HG03469 (cell line): ENCODE measurements around the gene MAST3.

ENCODE experiments used
- ATAC-seq: cut with Tn5 transposase; IDR thresholded peaks from one replicate; pipeline ENCODE4 v1.9.1; 2021; ENCODE audit warnings: mild to moderate bottlenecking, moderate library complexity, moderate number of reproducible peaks; ENCODE audit not compliant: unreplicated experiment

Gene MAST3

DNA sequence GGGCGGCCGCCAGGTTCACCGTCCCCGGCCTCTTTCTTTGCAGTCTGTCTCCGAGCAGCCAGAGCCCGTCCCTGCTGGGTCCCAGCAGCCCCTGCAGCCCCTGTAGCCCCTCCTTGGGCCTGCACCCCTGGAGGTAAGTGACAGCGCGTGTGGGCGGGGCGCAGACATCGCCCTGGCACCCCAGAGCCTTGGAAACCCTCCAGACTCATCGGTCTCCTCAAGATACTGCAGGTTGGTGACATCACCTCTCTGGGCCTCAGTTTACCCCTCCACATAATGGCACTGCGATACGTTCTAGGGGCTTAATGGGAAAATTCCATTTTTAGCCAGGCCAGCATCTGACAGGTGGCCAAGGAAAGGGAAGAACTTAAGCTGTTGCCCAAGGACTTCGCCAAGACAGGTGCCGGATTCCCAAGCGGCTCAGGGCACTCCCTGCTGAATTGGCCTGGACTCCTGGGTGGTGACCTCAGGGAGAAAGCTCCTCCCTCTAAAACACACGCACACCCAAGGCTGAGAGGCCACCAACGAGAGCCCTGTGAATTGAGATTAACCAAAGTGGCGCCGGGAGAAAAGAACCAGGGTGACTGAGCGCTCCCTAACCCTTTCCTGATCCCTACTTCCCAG, 13.1 kb downstream of the MAST3 start:
- no peak for ATAC-seq

DNA sequence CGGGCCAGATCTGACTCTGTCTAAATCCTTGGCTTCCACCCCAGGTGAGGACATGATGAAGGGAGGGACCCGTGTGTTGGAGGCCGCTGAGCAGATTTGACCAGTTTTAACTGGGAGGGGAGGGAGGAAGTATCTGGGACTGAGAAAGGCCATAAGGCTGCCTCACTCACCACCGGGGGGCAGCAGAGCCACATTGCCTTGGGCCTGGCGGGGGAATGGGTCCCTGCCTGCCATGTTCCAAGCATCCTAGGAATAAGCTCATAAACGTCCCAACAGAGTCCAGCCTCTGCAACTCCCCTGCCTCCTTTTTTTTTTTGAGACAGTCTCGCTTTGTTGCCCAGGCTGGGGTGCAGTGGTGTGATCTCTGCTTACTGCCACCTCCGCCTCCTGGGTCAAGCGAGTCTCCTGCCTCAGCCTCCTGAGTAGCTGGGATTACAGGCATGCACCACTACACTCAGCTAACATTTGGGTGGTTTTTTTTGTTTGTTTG, 15.5 kb downstream of the MAST3 start:
- ATAC-seq, result no peak

DNA sequence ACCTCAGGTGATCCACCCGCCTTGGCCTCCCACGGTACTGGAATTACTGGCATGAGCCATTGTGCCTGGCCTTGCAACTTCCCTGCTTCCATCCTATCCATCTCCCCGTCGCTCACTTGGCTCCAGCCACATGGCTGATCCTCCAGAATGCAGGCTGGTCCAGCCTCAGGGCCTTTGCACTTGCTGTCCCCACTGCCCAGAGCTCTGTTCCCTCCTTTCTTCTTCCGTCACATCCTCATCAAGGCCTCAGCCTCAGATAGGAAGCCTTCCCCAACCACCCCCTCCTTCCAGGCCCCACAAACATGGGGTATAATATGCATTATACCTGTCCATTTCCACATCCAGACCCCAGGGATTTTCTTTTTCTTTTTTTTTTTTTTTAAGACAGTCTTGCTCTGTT, 16.2 kb downstream of the MAST3 start:
- no peak for ATAC-seq

DNA sequence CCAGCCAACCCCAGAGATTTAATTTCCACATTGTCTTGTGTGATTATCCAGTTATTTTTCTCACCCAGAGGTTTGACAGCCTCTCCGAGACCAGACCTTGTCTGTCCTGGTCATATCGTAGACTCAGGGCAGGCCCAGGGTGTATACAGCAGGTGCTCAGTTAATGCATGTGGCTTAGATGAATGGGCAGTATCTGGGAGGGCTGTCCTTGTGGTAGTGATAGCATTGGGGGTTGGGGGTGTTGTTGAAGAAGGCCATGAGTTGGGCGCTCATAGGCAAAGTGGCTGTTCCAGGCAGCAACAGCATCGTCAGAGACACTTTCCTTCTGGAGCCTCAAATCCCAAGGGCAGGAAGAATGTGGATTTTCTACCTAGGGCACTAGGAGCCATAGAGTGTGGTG, 16.9 kb downstream of the MAST3 start:
- ATAC-seq, result no peak

DNA sequence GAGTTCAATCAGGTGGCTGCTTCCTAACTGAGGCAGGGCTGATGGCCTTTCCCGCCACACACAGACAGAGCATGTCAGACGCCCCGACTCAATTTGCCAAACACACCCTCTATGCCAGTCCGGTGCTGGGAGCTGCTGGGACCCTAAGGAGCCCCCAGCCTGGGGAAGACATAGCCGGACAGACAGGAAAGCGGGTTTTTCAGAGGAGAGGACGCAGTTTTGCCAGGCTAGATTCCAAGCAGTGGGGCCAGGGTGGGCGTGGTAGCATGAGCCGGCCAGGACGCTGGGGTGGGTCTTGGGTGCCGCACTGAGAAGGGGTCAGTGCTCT, 19.8 kb downstream of the MAST3 start:
- ATAC-seq, result no peak

DNA sequence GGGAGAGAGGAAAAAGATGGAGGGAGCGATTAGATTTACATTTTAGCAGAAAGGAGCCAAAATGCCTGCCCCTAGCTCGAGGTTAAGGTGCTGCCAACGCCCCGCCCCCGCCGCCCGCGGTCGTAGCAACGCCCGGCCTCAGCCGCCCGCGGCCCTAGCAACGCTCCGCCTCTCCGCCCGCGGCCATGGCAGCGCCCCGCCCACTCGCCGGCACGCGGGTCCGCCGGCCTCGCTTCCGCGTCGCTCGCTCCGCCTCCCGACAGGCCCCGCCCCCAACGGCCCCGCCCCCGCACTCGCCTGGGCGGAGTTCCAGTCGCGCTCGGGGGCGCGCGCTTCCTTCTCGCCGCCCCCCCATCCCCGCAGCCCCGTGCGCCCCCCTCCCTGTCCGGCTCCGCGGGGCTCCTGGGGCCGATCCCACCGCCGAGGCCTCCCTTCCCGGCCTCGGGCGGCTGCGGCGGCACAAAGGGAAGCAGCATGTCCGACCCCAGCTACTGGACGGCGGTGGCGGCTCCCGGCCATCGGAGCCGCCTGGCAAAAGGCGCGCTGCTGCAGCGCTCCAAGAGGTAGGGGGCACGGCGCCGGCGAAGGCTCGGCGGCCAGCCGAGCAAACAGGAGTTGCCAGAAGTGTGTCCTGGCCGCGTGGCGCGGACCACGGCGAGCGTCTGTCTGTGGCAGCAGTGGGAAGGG, 20.3 kb downstream of the MAST3 start:
- peak; percentile 41 for ATAC-seq

DNA sequence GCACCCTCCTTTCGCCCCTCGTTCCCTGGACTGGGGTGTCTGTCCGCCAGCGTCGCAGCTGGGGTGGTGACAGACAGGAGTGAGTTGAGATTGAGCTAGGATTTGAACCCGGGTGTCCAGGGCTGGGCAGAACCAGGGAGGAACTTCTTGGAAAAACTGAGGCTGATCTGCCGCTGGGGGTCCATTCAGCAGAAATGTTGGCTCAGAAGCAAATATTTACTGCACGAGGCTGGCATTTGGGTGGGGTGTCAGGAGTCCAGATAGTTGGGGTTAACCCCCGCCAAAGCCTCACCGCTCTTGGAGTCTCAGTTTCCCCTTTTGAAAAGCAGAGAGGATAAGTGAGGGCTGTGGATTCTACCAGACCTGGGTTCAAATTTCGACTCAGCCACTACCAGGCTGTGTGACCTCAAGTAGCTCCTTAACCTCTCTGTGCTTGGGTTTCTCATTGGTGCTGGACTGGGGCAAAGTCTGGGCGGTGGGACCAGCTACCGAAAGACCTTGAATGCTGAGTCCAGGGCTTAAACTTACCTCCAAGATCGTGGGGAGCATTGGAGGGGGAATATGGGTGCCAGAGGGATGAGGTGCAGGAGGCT, 20.9 kb downstream of the MAST3 start:
- no peak for ATAC-seq

DNA sequence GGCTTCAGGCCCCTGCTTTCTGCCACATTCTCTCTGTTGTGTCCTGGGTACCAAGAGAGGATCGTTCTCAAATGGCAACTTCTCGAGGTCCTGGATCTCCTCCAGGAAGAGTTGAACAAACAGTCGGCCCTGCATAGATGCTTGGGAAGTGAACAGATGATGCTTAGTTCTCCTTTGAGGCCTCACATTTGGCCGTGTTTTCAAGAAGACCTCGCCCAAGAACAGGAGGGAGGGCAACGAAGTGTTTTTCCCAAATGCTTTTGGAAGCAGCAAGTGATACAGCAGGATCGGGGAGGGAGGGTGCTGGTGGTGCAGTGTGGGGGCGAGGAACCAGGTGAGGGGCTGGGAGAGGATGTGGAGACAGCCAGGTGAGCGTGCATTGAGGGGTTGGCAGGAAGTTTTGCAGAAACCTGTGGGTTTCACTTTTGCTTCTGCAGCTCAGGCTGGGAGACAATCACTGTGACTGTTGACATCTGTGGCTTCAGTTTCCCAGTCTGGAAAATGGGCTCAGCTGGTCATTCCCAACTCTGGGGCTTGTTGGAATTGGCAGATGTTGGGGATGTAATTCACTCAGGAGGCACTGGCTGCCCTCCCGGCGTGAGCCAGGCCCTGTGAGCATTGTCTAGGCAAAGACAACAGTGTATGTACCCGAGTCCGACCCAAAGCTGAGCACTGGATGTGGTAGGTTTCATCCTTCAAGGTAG, 21.6 kb downstream of the MAST3 start:
- ATAC-seq, result no peak

DNA sequence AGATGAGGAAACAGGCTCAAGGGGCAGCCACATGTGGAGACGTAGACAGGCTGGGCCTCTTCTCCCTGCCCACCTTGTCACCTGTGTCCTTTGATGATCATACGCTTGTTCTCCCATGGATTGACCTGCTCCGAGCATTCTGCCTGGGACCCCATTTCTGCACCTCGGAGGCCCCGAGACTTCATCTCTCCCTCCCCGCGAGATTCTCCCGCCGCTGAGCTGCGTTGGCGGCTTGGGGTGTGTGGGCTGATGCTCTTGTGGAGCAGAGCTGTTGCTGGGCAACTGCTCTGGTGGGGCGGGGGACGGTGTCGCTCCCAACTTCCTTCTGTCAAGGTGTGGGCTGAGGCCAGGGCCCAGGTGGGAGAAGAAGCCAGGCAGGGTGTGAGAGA, 22.1 kb downstream of the MAST3 start:
- ATAC-seq, result no peak

DNA sequence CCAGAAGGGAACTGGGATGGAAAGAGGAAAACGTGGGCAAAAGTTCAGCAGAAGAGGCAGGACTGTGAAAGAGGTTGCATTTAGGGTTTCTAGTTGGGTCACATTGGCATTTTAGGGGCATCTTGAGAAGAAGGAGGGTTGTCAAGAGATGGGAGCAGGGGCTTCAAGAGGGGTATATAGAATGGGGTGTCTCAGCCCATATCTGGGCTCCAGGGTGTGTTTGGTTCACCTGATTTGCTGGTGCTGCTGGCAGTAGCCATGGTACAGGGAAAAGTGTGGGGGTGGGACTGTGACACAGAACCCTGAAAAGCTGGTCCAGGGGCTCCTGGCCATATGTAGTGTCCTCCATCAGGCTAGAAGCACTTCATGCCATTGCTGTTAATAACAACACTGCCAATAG, 22.5 kb downstream of the MAST3 start:
- ATAC-seq, result no peak

DNA sequence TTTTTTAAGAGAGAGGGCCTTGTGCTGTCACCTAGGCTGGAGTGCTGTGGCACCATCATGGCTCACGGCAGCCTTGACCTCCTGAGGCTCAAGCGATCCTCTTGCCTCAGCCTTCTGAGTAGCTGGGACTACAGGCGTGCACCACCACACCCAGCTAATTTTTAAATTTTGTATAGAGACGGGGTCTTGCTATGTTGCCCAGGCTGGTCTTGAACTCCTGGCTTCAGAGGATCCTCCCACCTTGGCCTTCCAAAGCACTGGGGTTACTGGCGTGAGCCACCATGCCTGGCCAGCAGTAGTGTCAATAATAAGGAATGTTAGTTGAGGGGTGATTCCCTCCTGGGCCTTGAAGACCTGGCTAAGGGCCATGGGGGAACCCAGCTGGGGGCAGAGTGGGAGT, 23.6 kb downstream of the MAST3 start:
- ATAC-seq, result no peak

DNA sequence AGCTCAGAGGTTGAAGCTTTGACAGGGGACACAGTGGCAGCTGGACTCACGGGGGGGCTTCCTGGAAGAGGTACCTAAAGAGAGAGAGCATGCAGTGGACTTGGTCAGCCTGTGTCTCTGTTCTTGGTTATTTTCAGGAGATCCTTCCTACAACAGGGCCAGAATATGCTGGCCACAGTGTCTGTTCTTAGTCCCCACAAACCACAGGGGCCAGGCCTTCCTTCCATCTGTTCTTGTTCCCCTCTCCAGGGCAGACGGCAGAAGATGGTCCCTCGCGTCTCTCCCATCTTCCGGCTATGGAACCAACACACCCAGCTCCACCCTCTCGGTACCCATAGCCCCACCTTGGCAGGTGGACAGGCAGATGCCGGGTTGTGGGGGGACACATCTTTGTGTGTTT, 24.8 kb downstream of the MAST3 start:
- ATAC-seq, result no peak

DNA sequence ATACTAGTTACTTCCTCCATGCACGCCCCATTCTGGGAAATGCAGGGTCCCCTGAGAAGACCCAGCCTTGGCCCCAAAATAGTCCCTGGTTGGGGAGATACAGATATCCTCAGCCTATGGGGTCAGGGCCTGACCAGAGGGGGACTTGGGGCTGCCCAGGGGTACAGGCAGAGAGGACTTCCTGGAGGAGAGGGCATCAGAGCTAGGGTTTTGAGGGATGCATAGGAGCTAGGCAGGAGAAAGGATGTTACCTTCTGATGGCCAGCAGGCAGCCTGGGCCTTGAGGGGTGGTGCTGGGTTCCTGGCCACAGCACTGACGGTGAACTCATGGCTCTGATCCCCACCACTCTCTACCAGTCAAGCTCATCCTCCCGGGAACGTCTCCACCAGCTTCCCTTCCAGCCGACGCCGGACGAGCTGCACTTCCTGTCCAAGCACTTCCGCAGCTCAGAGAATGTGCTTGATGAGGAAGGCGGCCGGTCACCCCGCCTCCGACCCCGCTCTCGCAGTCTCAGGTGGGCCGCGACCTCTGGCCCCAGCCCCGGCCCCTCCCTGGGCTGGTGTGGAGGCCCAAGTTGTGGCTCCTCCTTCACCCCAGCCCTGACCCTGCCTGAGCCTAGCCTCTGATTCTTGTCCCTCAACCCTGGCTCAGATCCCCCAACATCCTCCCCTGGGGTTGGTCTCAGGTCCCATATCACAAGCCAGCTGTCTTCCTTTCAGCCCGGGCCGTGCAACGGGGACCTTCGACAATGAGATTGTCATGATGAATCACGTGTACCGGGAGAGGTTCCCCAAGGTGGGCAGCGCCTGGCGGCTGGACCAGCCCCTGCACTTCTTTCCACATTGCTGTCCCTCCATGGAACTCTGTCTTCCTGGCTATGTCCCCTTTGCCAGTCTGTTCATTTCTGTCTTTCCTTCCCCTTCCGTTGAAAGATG, 25.6 kb downstream of the MAST3 start:
- no peak for ATAC-seq

DNA sequence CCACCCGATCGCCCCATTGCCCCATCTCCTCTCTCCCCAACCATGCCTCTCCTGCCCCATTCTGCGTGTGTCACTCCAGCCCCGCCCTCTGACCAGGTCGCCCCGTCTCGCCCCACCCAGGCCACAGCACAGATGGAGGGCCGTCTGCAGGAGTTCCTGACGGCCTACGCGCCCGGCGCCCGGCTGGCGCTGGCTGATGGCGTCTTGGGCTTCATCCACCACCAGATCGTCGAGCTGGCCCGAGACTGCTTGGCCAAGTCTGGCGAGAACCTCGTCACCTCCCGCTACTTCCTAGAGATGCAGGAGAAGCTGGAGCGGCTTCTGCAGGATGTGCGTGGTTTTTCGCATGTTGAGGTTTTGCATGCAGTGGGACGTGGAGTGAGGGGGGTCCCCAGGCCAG, 26.2 kb downstream of the MAST3 start:
- no peak for ATAC-seq

DNA sequence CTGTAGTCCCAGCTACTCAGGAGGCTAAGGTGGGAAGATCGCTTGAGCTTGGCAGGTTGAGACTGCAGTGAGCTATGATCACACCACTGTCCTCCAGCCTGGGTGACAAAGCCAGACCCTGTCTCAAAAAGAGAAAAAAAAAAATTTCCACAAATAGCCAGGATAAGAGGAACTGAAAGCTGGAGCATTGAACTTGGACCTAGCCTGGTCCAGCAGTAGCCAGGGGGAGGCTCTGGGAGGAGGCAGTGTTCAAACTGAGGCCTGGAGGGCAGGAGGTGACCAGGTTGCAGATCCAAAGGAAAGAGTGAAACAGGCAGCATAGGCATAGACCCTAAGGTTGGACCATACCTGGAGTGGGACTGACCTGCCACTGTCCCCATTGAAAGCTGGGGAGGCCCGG, 28.5 kb downstream of the MAST3 start:
- ATAC-seq, result no peak

DNA sequence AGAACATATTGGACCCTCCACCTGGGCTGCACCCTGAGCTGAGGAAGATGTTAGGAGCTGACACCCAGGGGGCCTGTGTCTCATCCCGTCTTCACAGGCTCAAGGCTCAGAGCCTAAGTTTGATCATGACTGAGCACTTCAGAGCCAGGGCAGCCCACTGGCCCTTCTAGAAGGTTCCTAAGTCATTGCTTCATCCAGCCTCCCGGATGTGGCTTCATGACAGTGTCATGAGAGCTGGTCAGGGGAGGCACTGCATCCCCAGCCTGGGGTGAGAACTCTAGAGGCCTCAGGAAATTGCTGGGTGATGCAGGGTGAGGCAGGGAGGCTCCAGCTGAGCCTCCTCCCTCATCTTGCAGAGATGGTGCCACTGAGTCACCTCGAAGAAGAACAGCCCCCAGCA, 30.5 kb downstream of the MAST3 start:
- ATAC-seq, result no peak

DNA sequence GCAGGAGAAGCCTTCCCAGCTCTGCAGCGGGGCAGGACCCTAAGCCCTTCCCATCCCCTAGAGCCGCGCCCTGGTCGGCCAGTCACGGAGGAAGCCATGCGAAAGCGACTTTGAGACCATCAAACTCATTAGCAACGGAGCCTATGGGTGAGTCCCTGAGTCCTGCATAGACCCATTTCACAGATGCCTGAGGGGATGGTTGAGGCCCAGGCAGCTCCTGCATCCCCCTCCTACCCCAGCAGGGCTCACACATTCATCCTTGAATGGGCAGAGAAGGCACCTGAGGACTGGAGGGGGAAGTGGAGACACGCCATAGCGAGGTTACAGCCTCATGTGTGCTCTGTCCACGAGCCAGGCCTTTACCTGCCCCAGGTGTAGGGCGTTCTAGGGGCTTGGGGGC, 31.2 kb downstream of the MAST3 start:
- no peak for ATAC-seq

DNA sequence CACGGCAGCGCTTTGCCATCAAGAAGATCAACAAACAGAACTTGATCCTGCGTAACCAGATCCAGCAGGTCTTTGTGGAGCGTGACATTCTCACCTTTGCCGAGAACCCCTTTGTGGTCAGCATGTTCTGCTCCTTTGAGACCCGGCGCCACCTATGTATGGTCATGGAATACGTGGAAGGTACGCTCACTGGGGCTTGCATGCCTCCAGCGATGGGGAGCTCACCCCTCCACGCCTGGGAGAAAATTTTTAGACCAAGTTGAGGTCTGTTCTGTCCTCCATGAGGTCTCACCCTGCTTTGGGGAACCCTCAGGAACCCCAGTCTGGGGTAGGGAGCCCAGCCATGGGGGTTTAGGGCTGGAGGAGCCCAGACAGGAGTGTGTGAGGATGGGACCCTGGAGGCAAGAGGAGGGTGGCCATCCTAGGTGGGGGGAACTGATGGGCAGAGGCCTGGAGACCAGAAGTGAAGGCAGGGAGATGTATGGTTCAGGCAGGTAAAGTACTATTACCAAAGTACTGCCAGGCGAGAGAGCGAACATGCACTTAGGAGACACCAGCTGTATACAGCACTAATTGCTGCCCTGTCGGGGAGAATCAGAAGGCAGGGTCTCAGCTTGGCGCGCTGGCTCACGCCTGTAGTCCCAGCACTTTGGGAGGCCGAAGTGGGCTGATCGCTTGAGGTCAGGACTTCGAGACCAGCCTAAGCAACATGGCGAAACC, 33.1 kb downstream of the MAST3 start:
- no peak for ATAC-seq

DNA sequence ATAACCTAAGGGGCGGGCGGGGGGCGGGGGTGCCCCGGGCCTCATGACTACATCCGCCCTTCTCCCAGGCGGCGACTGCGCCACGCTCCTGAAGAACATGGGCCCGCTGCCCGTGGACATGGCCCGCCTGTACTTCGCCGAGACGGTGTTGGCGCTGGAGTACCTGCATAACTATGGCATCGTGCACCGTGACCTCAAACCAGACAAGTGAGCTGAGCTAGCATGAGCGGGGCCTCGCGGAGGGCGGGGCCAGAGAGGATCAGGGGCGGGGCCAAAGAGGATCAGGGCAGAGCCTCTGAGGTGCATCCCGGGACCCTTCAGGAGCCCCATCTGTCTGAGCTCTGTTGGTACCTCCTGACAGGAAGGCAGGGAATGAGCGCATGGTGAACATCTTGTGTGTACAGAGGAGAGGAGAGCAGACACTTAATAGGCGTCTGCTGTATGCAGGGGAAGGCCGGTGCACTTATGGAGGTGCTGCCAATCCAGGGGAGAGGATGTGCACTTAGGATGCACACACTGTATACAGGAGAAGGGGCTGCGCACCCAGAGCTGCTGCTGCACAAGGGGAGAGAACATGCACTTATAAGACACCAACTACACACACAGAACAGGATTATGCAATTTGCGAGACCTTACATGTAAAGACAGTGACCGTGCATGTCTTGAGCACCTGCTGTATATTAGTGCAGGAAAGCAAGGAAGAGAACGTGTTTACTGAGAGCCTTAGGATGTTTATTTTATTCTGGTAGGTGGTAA, 34.4 kb downstream of the MAST3 start:
- no peak for ATAC-seq
